ENCODE results near the gene ALOXE3.

DNA sequence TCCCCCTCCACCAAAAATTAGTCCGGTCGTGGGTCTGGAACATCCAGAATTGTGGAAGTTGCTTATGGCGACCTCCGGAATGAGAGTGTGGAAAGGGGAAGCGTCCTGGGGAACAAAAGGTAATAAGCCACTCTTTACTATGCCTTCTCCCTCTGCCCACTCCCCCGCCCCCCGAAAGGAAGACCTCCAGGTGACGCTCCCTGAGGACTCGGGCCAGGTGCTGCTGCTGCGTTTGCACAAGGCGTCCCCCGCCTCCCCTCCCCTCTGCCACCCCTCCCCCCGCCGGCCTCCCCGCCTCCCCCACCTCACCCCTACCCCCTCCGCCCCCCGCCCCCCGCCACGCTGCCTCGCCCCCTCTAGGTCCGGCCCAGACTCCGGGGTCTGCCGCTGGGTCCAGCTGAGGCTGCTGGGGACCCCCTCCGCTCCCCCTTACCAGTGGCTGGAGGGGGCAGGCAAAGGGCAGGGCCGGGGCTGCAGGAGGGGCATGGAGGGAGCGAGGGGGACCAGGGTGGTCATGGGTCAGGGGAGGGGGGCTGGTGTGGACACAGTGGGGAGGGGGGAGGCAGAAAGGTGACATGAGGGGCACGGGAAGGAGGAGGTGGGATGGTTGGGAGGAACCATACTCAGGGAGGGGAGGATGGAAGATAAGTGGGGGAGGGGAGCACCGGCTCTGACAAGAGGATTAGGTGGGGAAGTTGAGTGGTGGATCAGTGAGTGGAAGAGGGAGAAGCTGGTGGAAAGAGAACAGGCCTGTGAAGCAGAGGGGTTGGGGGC is 54.4 kb downstream of the ALOXE3 start:
- TF ChIP-seq REST (IDR thresholded peaks at IDR 0.05; ENCODE audit: insufficient read depth in 1 of 2, low read depth in 2 of 2, low read length in 2 of 2): no peak
- TF ChIP-seq TAF1 (IDR thresholded peaks at IDR 0.05; ENCODE audit: borderline replicate concordance, insufficient read depth, low read length): no peak
- TF ChIP-seq POLR2AphosphoS5 (IDR thresholded peaks at IDR 0.05; ENCODE audit: low read depth, low read length): no peak
- TF ChIP-seq FOXP2 (optimal IDR thresholded peaks at IDR 0.05; ENCODE audit: borderline replicate concordance, extremely low read depth, extremely low read length, insufficient read depth): no peak
- TF ChIP-seq SIN3A (IDR thresholded peaks at IDR 0.05; ENCODE audit: borderline replicate concordance, insufficient read depth, low read length): no peak

All from PFSK-1 (cell line).